T-cell (primary cell): ENCODE measurements around the gene APELA. TPM values are rescaled to one million over a fixed set of nuclear protein-coding genes. Genes with fewer than 3 reads are reported as not detected.
"Not testable (repeated sequence)": the region's sequence is repeated elsewhere in the genome, so short reads cannot be mapped to it uniquely, and the experiment has no call there.

Experiments used
- ATAC-seq, 4 experiments: fragments of 200-7000 bp in 3 of 4; fragments of 150-1000 bp in 1 of 4; cut with Tn5 transposase; replicated peaks in 1 of 4; 1 replicate in 3 of 4; 2 replicates in 1 of 4; pipeline ENCODE4 v1.10.0; 2021; ENCODE audit warnings: moderate library complexity in 3 of 4, mild to moderate bottlenecking in 2 of 4, moderate number of reproducible peaks in 1 of 4
- CTCF ChIA-PET, 2 donors: fragments of 300-600 bp; sonication (Branson Sonifier 250); formaldehyde crosslinking; loops; one replicate each; lab custom pipeline; 2022; ENCODE audit warnings: antibody characterized with exemption in 2 of 2; lab: Charles Lee
- POLR2A ChIA-PET, 2 donors: fragments of 300-600 bp; sonication (Branson Sonifier 250); formaldehyde crosslinking; loops; one replicate each; lab custom pipeline; 2022; ENCODE audit warnings: antibody characterized with exemption in 2 of 2; lab: Charles Lee
- DNase-seq, 35 experiments: peaks; one replicate each; pipeline versions ENCODE4 v3.0.0 to v3.0.0-alpha.2; 2013 to 2023
- H3K27ac ChIP-seq: one replicate; pipeline ENCODE4 v1.5.1; 2013; ENCODE audit warnings: low read length
- H3K27me3 ChIP-seq, 2 experiments: replicated peaks in 1 of 2; 1 replicate in 1 of 2; 2 replicates in 1 of 2; pipeline versions ENCODE4 v1.6.1 to v1.7.0; 2013; ENCODE audit warnings: low read length in 1 of 2, mixed read lengths in 1 of 2; ENCODE audit not compliant: control insufficient read depth in 2 of 2, insufficient read depth in 2 of 2; ENCODE audit errors: extremely low read depth in 1 of 2
- H3K36me3 ChIP-seq, 2 donors: 1 replicate in 1 of 2; 2 replicates in 1 of 2; pipeline versions ENCODE4 v1.6.1 to v1.7.0; 2013; ENCODE audit warnings: low read length in 1 of 2; ENCODE audit not compliant: control insufficient read depth in 2 of 2, insufficient read depth in 1 of 2; ENCODE audit errors: extremely low read depth in 1 of 2
- H3K4me1 ChIP-seq, 2 experiments: 1 replicate in 1 of 2; 2 replicates in 1 of 2; pipeline versions ENCODE4 v1.6.1 to v1.7.0; 2013; ENCODE audit warnings: low read length in 2 of 2, mixed read lengths in 1 of 2; ENCODE audit not compliant: insufficient read depth in 2 of 2, control insufficient read depth in 1 of 2; ENCODE audit errors: extremely low read depth in 1 of 2
- H3K4me3 ChIP-seq, 2 donors: 1 replicate in 1 of 2; 2 replicates in 1 of 2; pipeline versions ENCODE4 v1.5.1 to v1.7.0; 2013; ENCODE audit warnings: mild to moderate bottlenecking in 2 of 2, low read length in 1 of 2, moderate library complexity in 1 of 2; ENCODE audit not compliant: control insufficient read depth in 1 of 2; ENCODE audit errors: extremely low read depth in 1 of 2
- H3K9me3 ChIP-seq: 2 replicates; pipeline ENCODE4 v1.7.0; 2013
- H3K27ac Mint-ChIP-seq, 2 donors: one replicate each; pipeline ENCODE4 v1.8.0; 2020 to 2021; ENCODE audit warnings: mild to moderate bottlenecking in 2 of 2, mixed read lengths in 2 of 2
- H3K27me3 Mint-ChIP-seq, 2 donors: one replicate each; pipeline ENCODE4 v1.8.0; 2021 to 2022; ENCODE audit warnings: mixed read lengths in 2 of 2
- H3K36me3 Mint-ChIP-seq: one replicate; pipeline ENCODE4 v1.8.0; 2021; ENCODE audit warnings: mixed read lengths
- H3K4me1 Mint-ChIP-seq, 3 donors: one replicate each; pipeline ENCODE4 v1.8.0; 2020 to 2022; ENCODE audit warnings: mixed read lengths in 3 of 3, mild to moderate bottlenecking in 1 of 3
- H3K4me3 Mint-ChIP-seq, 3 donors: one replicate each; pipeline ENCODE4 v1.8.0; 2020 to 2022; ENCODE audit warnings: mild to moderate bottlenecking in 3 of 3, mixed read lengths in 3 of 3, moderate library complexity in 3 of 3
- H3K9me3 Mint-ChIP-seq, 3 donors: one replicate each; pipeline ENCODE4 v1.8.0; 2020 to 2022; ENCODE audit warnings: mixed read lengths in 3 of 3
- WGBS: methylation state at CpG from one replicate; pipeline ENCODE4 v1.1.5; 2013; ENCODE audit warnings: missing lambda C conversion rate; ENCODE audit not compliant: insufficient coverage; 5-methylcytosine and 5-hydroxymethylcytosine counted together
- total RNA-seq, 35 experiments: library from RNA in 6 of 35; stranded (reverse) in 6 of 35; fragments of 120-200 nt in 1 of 35; gene quantifications; one replicate each; pipeline versions ENCODE4 v1.2.1 to v1.2.4 and lab custom pipeline; 2013 to 2026

Gene APELA
- total RNA-seq, 5 donors from 2014 or later (not counting 1 experiment from before 2014, with no cell fraction given), result not detected

DNA sequence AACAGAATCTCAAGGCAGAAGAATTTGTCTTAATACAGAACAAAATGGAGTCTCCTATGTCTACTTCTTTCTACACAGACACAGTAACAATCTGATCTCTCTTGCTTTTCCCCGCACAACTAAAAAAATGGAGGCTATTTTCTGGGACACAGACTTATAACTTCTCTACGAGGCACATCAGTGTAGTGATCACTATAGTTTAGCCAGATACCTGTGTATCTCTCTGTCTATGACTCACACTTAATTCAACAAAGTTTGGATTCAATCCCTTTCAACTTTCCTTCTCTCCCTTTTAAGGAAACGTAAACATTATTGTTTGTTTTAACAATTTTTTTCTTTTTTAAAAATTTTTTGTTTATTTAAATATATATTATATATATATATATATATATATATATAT is 29.4 kb downstream of the APELA start:
- no peaks in the 10 kb centered on the region for H3K4me1 Mint-ChIP-seq
- no peak overlapping the region for H3K4me3 ChIP-seq
- CTCF ChIA-PET, result no interaction called here
- H3K9me3 ChIP-seq, result no peaks in the 10 kb centered on the region
- H3K27ac Mint-ChIP-seq, result no peak overlapping the region
- H3K9me3 Mint-ChIP-seq, result no peaks in the 10 kb centered on the region
- peaks cover 0 to 5% of the 10 kb centered on the region in 2 experiments for H3K27me3 ChIP-seq
- H3K4me1 ChIP-seq, result no peaks in the 10 kb centered on the region
- WGBS, result no CpG with 5 or more reads among the region's 3 CpGs
- H3K36me3 Mint-ChIP-seq, result no peaks in the 10 kb centered on the region
- POLR2A ChIA-PET, result no interaction called here
- H3K27me3 Mint-ChIP-seq, result peaks cover 0 to 4% of the 10 kb centered on the region in 2 donors
- no peak overlapping the region for H3K4me3 Mint-ChIP-seq
- DNase-seq (no peak), ATAC-seq (no peak)
- H3K36me3 ChIP-seq, result no peaks in the 10 kb centered on the region
- no peak overlapping the region for H3K27ac ChIP-seq

DNA sequence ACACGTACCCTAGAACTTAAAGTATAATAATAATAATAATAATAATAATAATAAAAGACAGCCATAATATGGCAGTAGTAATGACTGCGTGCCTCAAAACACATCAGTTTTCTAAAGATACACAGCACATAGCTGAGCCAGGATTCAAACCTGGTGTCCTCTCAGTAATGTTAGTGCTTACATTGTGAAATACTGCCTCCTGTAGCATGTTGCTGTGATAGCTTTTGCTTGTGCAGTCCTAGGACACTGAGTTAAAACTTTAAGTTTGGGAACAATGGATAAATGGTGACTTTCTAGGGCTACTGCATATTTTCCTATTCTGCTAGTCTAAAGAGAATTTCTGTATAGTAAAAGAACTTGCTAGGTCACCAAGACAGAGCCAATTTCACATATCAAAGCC is 36.5 kb downstream of the APELA start:
- H3K9me3 ChIP-seq, H3K4me3 Mint-ChIP-seq, POLR2A ChIA-PET, H3K27me3 Mint-ChIP-seq, ATAC-seq, H3K4me1 ChIP-seq, H3K27ac Mint-ChIP-seq, H3K27ac ChIP-seq, H3K9me3 Mint-ChIP-seq, H3K36me3 ChIP-seq, H3K4me3 ChIP-seq, H3K27me3 ChIP-seq, DNase-seq, H3K36me3 Mint-ChIP-seq, H3K4me1 Mint-ChIP-seq: not testable (repeated sequence)
- no CpG with 5 or more reads among the region's 2 CpGs for WGBS
- CTCF ChIA-PET, result interaction anchor here in 1 of 2 donors (0.6 kb wide), 1 partner anchor 1224 kb away, joined by 3 read pairs; no protein-coding TSS in a partner anchor

DNA sequence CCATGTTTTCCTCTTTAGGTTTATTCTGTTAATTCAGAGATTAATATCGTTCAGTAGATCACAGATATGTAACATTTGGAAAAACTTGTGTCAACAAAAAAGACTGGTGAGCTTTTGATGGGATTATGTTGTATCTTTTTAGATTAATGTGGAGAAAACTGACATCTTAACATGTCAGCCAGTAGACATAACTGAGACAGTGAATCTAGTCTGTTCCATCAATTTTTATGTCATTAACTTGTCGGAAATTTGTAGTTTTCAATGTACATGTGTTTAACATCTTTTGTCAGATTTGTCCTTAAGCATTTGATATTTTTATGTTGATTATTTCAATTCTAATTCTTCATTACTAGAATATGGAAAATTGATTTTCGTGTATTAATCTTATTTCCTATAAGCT is 42.0 kb downstream of the APELA start:
- Histone ChIP-seq H3K27ac (no peak overlapping the region), H3K27me3 (peaks cover 0 to 4% of the 10 kb centered on the region in 2 experiments), H3K4me3 (no peak overlapping the region), H3K9me3 (no peaks in the 10 kb centered on the region), H3K36me3 (no peaks in the 10 kb centered on the region), H3K4me1 (no peaks in the 10 kb centered on the region)
- Mint-ChIP-seq H3K9me3 (peaks cover 0 to 4% (median 0%) of the 10 kb centered on the region in 3 donors), H3K27me3 (no peaks in the 10 kb centered on the region), H3K27ac (no peak overlapping the region), H3K4me1 (no peaks in the 10 kb centered on the region), H3K36me3 (no peaks in the 10 kb centered on the region), H3K4me3 (no peak overlapping the region)
- no CpG with 5 or more reads among the region's 3 CpGs for WGBS
- DNase-seq (no peak), ATAC-seq (no peak)
- ChIA-PET CTCF (no interaction called here), POLR2A (interaction anchor here in 1 of 2 donors (0.5 kb wide), 1 partner anchor 1367 kb away, joined by 4 read pairs; no protein-coding TSS in a partner anchor)

DNA sequence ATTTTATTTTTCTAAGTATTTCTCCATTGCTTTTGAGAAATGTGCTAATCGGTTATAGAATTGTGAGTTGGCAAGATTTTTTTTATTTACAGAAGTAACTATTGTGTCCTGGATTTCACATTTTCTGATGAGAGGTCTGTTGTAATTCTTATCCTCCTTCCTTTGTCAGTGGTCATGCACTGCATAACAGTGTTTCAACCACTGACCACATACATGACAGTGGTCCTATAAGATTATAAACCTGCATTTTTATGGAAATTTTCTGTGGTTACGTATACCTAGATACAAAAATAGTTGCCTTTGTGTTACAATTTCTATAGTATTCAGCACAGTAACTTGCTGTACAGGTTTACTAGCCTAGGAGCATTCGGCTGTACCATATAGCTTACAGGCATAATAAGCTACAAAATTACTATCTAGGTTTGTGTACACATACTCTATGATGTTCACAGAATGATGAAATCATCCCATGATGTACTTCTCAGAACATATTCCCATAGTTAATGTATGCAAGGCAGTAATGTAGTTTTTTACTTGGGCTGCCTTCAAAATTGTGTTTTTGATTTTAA is 47.8 kb downstream of the APELA start:
- ChIA-PET CTCF (no interaction called here), POLR2A (no interaction called here)
- Histone ChIP-seq H3K36me3 (no peaks in the 10 kb centered on the region), H3K9me3 (no peaks in the 10 kb centered on the region), H3K27ac (no peak overlapping the region), H3K27me3 (peaks cover 0 to 3% of the 10 kb centered on the region in 2 experiments), H3K4me3 (no peak overlapping the region), H3K4me1 (no peaks in the 10 kb centered on the region)
- peaks cover 0 to 4% (median 0%) of the 10 kb centered on the region in 3 donors for H3K9me3 Mint-ChIP-seq
- DNase-seq (no peak), ATAC-seq (no peak)
- no CpG with 5 or more reads among the region's 3 CpGs for WGBS
- H3K36me3 Mint-ChIP-seq, result no peaks in the 10 kb centered on the region
- H3K27me3 Mint-ChIP-seq, result peaks cover 2 to 4% of the 10 kb centered on the region in 2 donors
- no peak overlapping the region for H3K4me3 Mint-ChIP-seq
- H3K4me1 Mint-ChIP-seq, result no peaks in the 10 kb centered on the region
- no peak overlapping the region for H3K27ac Mint-ChIP-seq

DNA sequence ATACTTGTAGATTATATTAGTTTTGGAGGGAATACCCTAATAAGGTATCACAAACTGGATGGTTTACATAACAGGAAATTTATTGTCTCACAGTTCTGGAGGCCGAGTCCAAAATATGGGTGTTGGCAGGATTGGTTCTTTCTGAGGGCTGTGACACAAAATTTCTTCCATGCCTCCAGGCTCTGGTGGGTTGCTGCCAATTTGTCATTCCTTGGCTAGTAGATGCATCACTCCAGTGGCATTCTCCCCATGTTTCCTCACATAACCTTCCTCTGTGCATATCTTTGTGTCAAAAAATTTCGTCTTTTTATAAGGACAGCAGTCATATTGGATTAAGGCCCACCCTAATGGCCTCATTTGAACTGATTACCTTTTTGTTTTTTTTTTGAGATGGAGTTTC is 49.3 kb downstream of the APELA start:
- DNase-seq, result no peak
- WGBS, result no CpG with 5 or more reads among the region's 2 CpGs
- Histone ChIP-seq H3K27ac (no peak overlapping the region), H3K4me1 (no peaks in the 10 kb centered on the region), H3K9me3 (no peaks in the 10 kb centered on the region), H3K4me3 (no peak overlapping the region), H3K27me3 (peaks cover 0 to 3% of the 10 kb centered on the region in 2 experiments), H3K36me3 (no peaks in the 10 kb centered on the region)
- POLR2A ChIA-PET, result no interaction called here
- no peak for ATAC-seq
- H3K4me1 Mint-ChIP-seq, result no peaks in the 10 kb centered on the region
- H3K27ac Mint-ChIP-seq, result no peak overlapping the region
- peaks cover 2 to 4% of the 10 kb centered on the region in 2 donors for H3K27me3 Mint-ChIP-seq
- H3K9me3 Mint-ChIP-seq, result no peaks in the 10 kb centered on the region
- CTCF ChIA-PET, result no interaction called here
- no peaks in the 10 kb centered on the region for H3K36me3 Mint-ChIP-seq
- H3K4me3 Mint-ChIP-seq, result no peak overlapping the region

DNA sequence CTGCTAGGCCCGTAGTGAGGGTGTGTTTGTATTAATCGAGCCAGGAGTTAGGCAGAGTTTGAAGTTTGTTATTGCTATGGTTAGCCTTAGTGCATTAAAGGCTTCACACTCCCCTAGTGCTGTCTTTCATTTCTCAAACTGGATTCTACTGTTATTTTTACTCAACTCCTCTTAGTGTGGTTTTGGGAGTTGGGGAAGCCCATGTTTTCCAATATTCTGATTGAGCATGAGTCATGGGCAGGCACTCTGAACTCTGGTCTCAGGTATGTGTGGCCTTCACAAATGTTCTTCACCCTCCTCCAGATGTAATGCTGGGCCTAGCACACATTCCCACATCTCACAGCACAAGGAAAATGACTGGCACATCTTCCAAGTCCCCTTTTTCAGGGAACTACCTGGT is 50.1 kb downstream of the APELA start:
- H3K9me3 Mint-ChIP-seq, H3K4me1 ChIP-seq, H3K4me3 ChIP-seq, H3K4me3 Mint-ChIP-seq, H3K9me3 ChIP-seq, H3K36me3 Mint-ChIP-seq, H3K27ac ChIP-seq, CTCF ChIA-PET, DNase-seq, H3K27me3 ChIP-seq, H3K4me1 Mint-ChIP-seq, H3K27ac Mint-ChIP-seq, H3K36me3 ChIP-seq, POLR2A ChIA-PET, H3K27me3 Mint-ChIP-seq, ATAC-seq: not testable (repeated sequence)
- no CpG with 5 or more reads among the region's 2 CpGs for WGBS
